ENCODE measurements around the gene MPL.
"Not testable (repeated sequence)": the region's sequence is repeated elsewhere in the genome, so short reads cannot be mapped to it uniquely, and the experiment has no call there.

Gene MPL

DNA sequence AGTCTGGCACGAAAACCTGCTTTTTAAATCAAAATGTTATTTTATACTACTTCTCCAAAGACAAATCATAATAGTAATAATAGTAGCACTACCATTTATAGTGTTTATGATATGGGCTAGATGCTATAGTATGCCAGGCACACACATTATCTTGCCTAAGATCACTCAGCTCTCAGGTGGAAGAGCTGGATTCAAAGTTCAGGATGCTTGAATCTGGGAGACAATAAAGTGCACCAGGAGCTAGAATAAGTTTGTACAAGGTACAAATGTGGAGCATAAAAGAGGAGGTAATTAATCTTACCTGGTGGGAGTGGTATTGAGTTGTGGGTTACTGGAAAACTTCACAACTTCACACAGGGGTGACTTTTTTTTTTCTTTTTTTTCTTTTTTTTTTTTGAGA lies 40.2 kb downstream of the MPL start:
- no peak for DNase-seq (ENCODE audit: low spot score)

DNA sequence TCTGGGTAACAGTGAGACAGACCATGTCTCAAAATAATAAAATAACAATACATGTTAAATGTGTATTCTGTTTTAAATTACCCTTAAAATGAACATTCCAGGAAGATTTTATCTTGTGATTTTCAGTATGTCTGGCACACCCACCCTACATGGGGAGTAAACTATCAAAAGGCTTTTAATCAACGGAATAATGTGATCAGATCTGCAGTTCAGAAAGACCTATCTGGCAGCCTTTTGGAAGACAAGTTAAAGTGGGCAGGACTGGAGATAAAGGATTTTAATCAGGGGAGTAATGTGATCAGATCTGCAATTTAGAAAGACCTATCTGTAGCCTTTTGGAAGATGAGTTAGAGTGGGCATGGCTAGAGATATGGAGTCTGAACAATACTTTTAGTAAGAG lies 41.9 kb downstream of the MPL start:
- no peak for DNase-seq (ENCODE audit: low spot score)

DNA sequence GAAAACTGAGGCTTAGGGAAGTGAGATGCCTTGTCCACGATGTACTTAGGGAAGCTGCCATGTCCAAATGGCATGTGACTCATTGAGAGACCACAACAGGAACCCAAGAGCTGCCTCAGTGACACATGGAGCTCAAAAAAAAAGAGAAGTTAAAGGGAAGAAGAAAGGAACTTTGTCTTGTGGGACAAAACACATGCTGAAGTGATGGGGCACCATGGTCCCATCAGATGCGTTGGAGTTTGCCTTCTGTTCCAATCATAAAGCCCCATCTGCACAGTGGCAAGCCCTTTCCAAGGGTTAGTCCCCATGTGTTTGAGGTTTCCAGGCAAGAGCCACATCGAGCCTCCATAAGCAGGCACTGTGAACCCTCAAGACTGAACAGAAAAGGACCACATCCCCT lies 44.0 kb downstream of the MPL start:
- DNase-seq (ENCODE audit: low spot score) = no peak

DNA sequence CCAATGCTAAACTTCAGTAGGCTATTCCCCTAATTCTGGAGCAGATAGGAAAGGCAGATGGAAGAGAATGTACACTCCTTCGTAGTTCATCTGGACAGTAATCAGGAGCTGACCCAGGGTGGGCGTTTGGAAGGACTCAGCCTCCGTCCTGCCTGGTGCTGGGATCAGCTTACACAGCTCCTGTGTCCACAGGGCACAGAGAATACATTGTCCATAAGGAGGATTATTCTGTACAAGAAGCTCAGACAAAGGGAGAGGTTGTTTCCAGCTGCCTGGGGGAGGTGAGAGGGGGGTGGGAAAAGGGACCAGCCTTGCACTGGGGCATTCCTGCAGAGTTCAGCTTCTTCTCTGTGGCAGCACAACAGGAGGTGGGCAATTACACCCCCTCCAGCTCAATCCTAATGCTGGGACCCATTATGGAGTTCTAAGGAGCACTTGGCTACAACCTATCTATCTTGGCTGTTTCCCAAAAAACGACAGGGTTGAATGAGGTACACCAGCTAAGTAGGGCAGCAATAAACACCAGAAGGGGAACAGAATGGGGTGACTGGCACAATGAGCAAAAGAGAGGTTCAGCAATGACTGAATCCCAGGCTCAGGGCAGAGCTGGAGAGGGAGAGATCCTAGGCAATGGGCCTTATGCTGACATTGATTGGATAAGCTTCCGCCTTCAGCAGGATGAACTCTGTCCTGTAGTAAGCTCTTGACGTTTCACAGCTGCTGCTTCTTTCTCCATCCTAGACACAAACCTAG lies 44.6 kb downstream of the MPL start:
- no peak for DNase-seq (ENCODE audit: low spot score)

DNA sequence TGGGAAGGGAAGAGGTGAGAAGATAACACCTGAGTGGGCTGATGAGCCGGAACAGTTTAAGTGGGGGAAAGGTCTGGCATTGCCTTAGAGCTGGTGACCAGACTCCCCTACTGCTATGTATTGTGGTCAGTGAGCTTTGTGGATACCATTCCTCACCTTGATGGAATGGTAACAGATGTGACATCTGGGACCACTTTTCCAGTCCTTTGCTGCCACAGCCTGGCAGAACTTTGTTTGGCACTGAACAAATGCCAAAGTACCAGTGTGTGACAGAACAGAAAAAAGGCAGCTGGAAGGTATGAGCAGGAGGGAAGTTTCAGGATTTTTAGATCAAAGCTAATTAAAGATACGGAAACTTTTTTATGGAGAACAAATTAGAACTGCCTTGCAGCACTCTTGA lies 45.8 kb downstream of the MPL start:
- DNase-seq (ENCODE audit: low spot score) = no peak

GRCh38 chr1:43386676-43387075 lies 49.1 kb downstream of the MPL start:
- DNase-seq (ENCODE audit: low spot score) = no peak

- DNase-seq (ENCODE audit: low spot score) = no peak
These were observed 50.5 kb downstream of the MPL start for GRCh38 chr1:43387976-43388599.

DNA sequence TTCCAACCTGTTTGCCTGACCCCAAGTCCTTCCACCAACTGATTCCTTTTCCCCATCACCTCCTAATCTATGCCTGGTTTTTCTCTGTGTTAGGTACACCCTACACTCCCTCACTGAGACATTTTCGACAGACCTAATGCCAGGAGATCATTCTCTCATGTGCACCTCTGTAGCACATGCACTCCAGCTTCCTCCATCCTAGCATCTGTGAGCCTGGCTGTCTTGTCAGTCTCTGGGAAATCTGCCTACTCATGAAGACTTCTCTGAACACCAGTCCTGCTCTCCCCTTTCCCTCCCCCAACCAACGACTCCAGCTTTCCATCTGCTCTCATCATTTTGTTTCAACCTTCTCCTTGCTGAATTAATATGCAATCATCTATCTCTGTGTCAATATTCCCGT lies 51.0 kb downstream of the MPL start:
- no peak for DNase-seq (ENCODE audit: low spot score)

DNA sequence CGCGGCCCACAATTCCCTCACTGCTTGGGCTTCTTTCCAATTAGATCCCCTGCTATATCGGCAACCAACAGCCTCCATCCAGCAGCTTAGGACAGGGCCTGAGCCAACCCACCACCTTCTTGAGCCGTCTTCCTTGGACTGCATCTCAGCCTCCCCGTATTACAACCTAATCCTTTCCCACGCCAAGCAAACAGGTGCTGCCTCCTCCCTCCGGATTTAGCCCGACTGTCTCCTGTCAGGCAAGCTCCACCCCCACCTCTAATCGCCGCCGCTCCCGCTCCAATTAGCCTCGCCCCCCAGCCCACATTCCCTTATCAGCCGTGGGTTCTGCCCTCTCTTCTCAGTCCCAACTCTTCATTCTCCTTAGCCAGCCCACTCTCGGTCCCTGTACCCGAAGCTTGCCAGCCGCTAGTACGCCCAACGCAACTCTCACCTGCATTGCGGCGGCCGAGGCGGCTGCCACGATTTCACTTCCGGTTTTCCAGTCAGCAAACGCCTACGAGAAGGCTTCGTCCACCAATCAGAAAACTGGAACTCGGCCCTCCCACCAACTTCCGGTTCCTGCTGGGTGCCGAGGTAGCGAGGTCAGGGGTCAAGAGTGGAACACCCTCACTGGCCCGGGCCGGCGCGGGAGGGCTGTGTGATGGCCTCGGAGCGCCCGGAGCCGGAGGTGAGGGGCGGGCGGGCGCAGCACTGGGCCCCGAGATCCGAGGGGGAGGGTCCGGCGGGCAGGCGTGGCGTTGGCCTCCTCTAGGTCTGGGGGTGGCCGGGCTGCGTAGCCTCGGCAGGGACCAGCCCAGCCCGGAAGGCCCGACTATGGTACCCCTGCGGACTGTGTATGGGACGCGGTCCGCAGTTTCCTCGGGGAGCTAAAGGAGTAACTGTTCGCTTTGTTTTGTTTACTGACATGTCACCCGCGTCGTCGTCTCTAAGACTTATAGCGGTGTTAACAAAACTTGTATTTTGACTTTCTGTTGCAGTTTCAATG lies 52.0 kb downstream of the MPL start, which contains the start of the genes MED8 and SZT2:
Gene MED8 (minus strand): TSS at position 475 of the 988 bp plus-strand sequence. CDS start 36 bp downstream, at position 439.
Gene SZT2 (plus strand): TSS at position 574 of the 988 bp plus-strand sequence. CDS start 70 bp downstream, at position 644.
- DNase-seq (ENCODE audit: low spot score) = peak; percentile 92

GRCh38 chr1:43392702-43393101 lies 55.1 kb downstream of the MPL start:
- DNase-seq (ENCODE audit: low spot score) = no peak

GRCh38 chr1:43395523-43395922 lies 57.9 kb downstream of the MPL start:
- DNase-seq (ENCODE audit: low spot score) = no peak

GRCh38 chr1:43396059-43396458 lies 58.4 kb downstream of the MPL start:
- DNase-seq (ENCODE audit: low spot score) = no peak

DNA sequence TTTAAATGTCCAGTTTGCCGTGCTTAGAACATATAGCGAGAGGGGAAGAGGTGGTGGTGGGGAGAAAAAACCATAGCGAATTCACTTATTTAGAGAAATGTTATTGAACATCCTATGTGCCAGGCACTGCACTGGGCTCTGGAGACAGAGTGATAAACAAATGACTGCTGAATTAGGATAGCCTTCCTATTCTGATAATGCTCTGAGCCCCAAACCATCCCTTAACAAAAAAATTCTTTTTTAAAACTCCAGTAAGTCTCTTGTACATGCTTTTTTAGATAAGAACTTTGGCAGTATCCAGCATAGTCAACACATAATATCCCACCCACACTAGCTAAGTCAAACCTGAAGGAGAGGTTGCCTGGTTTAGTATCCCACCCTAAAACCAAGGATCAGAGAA lies 60.6 kb downstream of the MPL start:
- DNase-seq (ENCODE audit: low spot score) = no peak

DNA sequence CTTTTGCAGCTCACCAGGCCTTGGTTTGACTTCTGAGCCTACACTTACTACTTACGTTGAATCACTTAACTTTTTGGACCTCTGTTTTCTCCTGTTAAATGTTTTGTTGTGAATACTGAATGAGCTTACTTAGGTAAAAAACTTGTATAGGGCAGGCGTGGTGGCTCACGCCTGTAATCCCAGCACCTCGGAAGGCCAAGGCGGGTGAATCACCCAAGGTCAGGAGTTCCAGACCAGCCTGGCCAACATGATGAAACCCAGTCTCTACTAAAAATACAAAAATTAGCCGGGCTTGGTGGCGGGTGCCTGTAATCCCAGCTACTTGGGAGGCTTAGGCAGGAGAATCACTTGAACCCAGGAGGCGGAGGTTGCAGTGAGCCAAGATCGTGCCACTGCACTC lies 62.8 kb downstream of the MPL start:
- DNase-seq (ENCODE audit: low spot score) = not testable (repeated sequence)

GRCh38 chr1:43402089-43402865 lies 64.7 kb downstream of the MPL start:
- no peak for DNase-seq (ENCODE audit: low spot score)
